OCI-LY1 (cell line): ENCODE data around the gene PPM1N.

ENCODE experiments used
- CTCF ChIP-seq: fragments of 200-600 bp; sonication (generic), shearing (Covaris generic); IDR thresholded peaks from 2 replicates; pipeline ENCODE4 v1.5.1; 2017; ENCODE audit warnings: mild to moderate bottlenecking, antibody characterized with exemption, low read length, moderate library complexity, mixed read lengths
- EZH2 ChIP-seq: fragments of 200-600 bp; sonication (generic), shearing (Covaris generic); IDR thresholded peaks from 2 replicates; pipeline ENCODE4 v1.8.0; 2017; ENCODE audit warnings: borderline replicate concordance, mixed run types, mild to moderate bottlenecking, antibody characterized with exemption, low read length, moderate library complexity, mixed read lengths

GRCh38 chr19:45506246-45506988 lies 8.2 kb downstream of the PPM1N start:
- no peak for TF ChIP-seq EZH2
- TF ChIP-seq CTCF = peak; percentile 73
